ENCODE measurements around the gene HTR1B. TPM values are rescaled to one million over a fixed set of nuclear protein-coding genes. Genes with fewer than 3 reads are reported as not detected.
A peak's percentile ranks its signal among the peaks of the same experiment; 100 is the strongest.

Gene HTR1B
- total and polyA plus RNA-seq, 4 donors, result 0.50 to 17.5 (median 6.9) TPM

DNA sequence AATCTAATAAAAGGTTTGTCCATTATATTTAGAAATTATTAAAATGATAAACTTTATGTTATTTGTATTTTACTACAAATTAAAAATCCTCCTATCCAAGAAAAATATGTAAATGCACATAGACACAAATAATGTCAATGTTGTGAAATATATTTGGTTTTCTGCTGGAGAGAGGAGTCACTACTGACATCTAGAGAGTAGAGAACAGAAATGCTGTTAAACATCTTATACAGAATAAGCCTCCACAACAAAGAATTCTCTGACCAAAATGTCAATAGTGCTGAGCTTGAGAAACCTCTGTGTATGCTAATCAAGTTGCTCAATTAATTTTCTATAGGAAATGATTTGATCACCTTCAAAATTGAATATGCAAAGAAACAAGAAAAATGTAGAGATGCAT lies 12.4 kb downstream of the HTR1B start:
- ATAC-seq (ENCODE audit: low FRiP score), result no peak
- no peaks in the 10 kb centered on the region for H3K36me3 ChIP-seq (ENCODE audit: control insufficient read depth in 1 of 2, insufficient read depth in 2 of 2, low read length in 1 of 2)
- H3K27me3 ChIP-seq (ENCODE audit: control insufficient read depth in 1 of 2, insufficient read depth in 2 of 2, low read length in 1 of 2), result no peaks in the 10 kb centered on the region
- peaks cover 0 to 5% of the 10 kb centered on the region in 2 donors for H3K4me1 ChIP-seq (ENCODE audit: control insufficient read depth in 1 of 2, insufficient read depth in 2 of 2, low read length in 2 of 2)
- no peak for DNase-seq
- no peaks in the 10 kb centered on the region for H3K9me3 ChIP-seq (ENCODE audit: control insufficient read depth, low read length)
- no peak overlapping the region for H3K4me3 ChIP-seq (ENCODE audit: low read length in 2 of 2)
- H3K27ac ChIP-seq (ENCODE audit: low read depth in 1 of 2, low read length in 2 of 2), result no peak overlapping the region
- intact Hi-C loops (cut with DNase I), result loop anchor here (10.0 kb wide), 3 partner anchors 46 to 156 kb away; no protein-coding TSS in a partner anchor

DNA sequence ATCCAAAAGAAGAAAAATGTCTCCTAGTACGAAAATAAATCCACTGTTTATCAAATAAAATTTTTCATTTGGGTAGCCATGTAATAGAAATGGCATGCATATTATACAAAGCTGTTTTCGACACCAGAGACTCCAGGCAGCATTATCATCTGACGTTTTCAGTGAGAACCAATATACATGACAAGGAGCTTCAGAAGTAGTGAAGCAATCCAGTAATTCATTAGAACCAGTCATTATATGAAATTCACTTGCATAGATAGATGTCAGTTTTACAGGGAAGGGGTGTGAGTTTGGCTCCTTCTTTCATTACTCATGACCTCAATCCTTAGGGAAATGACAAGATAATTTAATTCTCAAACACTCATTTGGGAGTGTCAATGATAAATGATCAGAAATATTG lies 14.7 kb downstream of the HTR1B start:
- peaks cover 0 to 5% of the 10 kb centered on the region in 2 donors for H3K4me1 ChIP-seq (ENCODE audit: control insufficient read depth in 1 of 2, insufficient read depth in 2 of 2, low read length in 2 of 2)
- WGBS, 2 donors, result 52 to 58% methylated on average over 3 of the region's 3 CpGs
- peaks cover 1% of the 10 kb centered on the region for H3K9me3 ChIP-seq (ENCODE audit: control insufficient read depth, low read length)
- no peak overlapping the region for H3K27ac ChIP-seq (ENCODE audit: low read depth in 1 of 2, low read length in 2 of 2)
- DNase-seq (no peak), ATAC-seq (ENCODE audit: low FRiP score) (no peak)
- H3K36me3 ChIP-seq (ENCODE audit: control insufficient read depth in 1 of 2, insufficient read depth in 2 of 2, low read length in 1 of 2), result no peaks in the 10 kb centered on the region
- H3K4me3 ChIP-seq (ENCODE audit: low read length in 2 of 2), result no peak overlapping the region
- H3K27me3 ChIP-seq (ENCODE audit: control insufficient read depth in 1 of 2, insufficient read depth in 2 of 2, low read length in 1 of 2), result no peaks in the 10 kb centered on the region
- intact Hi-C loops (cut with DNase I), result no loop called here

DNA sequence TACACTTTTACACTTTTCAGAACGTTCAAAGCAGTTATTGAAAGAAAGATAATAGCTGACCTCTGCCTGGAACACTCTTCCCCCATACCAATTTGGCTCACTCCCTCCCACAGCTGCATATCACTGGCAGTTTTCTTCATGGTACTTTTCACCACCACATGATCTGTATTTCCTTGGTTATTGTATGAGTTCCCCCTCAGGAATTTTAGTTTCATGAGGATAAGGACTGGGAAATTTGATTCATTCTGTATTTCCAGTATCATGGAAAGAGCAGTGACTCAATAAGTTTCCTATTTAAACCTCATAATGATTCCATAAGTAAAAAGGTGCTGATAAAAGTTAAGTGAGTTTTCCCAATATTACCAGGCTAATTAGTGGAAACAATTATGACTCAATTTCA lies 16.0 kb downstream of the HTR1B start:
- ATAC-seq (ENCODE audit: low FRiP score) (no peak), DNase-seq (no peak)
- H3K36me3 ChIP-seq (ENCODE audit: control insufficient read depth in 1 of 2, insufficient read depth in 2 of 2, low read length in 1 of 2), result no peaks in the 10 kb centered on the region
- 28 to 31% methylated on average over 1 of the region's 1 CpG for WGBS, 2 donors
- H3K27ac ChIP-seq (ENCODE audit: low read depth in 1 of 2, low read length in 2 of 2), result no peak overlapping the region
- no peaks in the 10 kb centered on the region for H3K27me3 ChIP-seq (ENCODE audit: control insufficient read depth in 1 of 2, insufficient read depth in 2 of 2, low read length in 1 of 2)
- H3K4me1 ChIP-seq (ENCODE audit: control insufficient read depth in 1 of 2, insufficient read depth in 2 of 2, low read length in 2 of 2), result peaks cover 0 to 5% of the 10 kb centered on the region in 2 donors
- H3K9me3 ChIP-seq (ENCODE audit: control insufficient read depth, low read length), result peaks cover 3% of the 10 kb centered on the region
- H3K4me3 ChIP-seq (ENCODE audit: low read length in 2 of 2), result no peak overlapping the region
- intact Hi-C loops (cut with DNase I), result no loop called here

DNA sequence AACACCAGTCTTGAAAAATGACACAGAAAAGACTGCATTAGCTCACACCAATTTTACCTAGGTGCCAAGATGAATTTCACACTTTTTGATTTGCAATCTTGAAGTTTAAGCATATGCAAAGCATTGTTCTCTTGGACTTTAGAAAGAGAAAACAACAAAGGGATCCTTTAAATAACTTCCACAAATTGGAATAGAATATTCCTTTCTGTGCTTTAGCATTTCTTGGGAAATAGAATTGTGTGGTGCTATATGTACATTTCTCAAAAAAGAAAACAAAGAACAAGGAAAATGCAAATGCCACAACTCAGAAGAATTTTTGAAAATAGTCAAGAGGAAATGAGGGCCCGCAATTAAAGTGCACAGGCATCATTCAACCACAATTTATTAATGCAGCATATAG lies 17.0 kb downstream of the HTR1B start:
- ATAC-seq (ENCODE audit: low FRiP score) (no peak), DNase-seq (no peak)
- H3K27me3 ChIP-seq (ENCODE audit: control insufficient read depth in 1 of 2, insufficient read depth in 2 of 2, low read length in 1 of 2), result no peaks in the 10 kb centered on the region
- no peak overlapping the region for H3K27ac ChIP-seq (ENCODE audit: low read depth in 1 of 2, low read length in 2 of 2)
- 93 to 100% methylated on average over 1 of the region's 1 CpG for WGBS, 2 donors
- no peaks in the 10 kb centered on the region for H3K4me1 ChIP-seq (ENCODE audit: control insufficient read depth in 1 of 2, insufficient read depth in 2 of 2, low read length in 2 of 2)
- peaks cover 3% of the 10 kb centered on the region for H3K9me3 ChIP-seq (ENCODE audit: control insufficient read depth, low read length)
- H3K4me3 ChIP-seq (ENCODE audit: low read length in 2 of 2), result no peak overlapping the region
- intact Hi-C loops (cut with DNase I), result no loop called here
- no peaks in the 10 kb centered on the region for H3K36me3 ChIP-seq (ENCODE audit: control insufficient read depth in 1 of 2, insufficient read depth in 2 of 2, low read length in 1 of 2)

DNA sequence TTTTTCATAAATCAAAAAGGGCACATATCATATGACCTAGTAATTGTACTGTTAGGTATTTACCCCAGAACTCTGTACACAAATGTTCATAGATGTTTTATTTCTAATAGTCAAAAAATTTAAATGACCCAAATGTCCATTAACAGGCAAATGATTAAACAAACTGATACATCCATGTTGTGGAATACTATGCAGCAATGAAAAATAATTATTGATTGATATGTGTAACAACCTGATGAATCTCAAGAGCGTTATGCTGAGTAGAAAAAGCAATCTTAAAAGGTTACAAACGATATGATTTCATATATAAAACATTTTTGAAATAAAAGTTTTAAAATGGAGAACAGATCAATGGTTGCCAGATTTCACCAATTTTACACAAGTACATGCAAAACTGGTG lies 18.1 kb downstream of the HTR1B start:
- Histone ChIP-seq H3K36me3 (ENCODE audit: control insufficient read depth in 1 of 2, insufficient read depth in 2 of 2, low read length in 1 of 2) (no peaks in the 10 kb centered on the region), H3K4me1 (ENCODE audit: control insufficient read depth in 1 of 2, insufficient read depth in 2 of 2, low read length in 2 of 2) (no peaks in the 10 kb centered on the region), H3K9me3 (ENCODE audit: control insufficient read depth, low read length) (peaks cover 3% of the 10 kb centered on the region), H3K27ac (ENCODE audit: low read depth in 1 of 2, low read length in 2 of 2) (no peak overlapping the region), H3K27me3 (ENCODE audit: control insufficient read depth in 1 of 2, insufficient read depth in 2 of 2, low read length in 1 of 2) (no peaks in the 10 kb centered on the region), H3K4me3 (ENCODE audit: low read length in 2 of 2) (no peak overlapping the region)
- ATAC-seq (ENCODE audit: low FRiP score) (no peak), DNase-seq (no peak)
- intact Hi-C loops (cut with DNase I), result no loop called here
- 67% methylated on average over 2 of the region's 2 CpGs for WGBS, 2 donors

DNA sequence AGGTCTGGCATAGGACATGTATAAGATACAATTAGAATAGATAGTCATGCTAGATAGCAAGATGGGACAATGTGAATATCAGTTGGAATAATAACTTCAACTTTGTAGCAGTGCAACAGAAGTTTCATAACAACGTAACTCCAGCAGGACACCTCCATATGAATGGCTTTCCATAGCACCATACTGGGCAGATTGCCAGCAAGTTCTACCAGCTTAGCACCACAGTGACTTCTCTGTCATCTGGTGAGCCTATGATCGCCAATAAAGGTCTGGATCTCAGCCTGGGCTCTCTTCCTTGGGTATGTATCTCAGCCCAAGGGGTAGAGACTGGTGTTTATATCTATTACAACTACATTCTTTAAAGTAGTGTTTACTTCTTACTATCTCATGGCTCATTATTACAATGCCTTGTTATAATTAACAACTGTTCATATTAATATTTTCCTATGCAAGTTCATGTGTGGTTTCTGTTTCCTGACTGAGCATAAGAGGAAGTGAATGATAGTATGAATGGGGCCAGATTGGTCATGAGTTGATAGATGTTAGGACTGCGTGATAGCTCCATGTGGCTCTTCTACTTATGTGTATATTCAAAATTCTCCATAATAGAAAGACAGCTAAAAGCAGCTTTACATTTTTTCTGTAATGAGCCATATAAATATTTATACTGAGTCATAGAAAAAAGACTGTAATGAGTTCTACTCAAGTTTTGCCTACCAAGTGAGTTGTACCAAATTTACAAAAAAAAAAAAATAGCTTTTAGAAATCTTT lies 22.9 kb downstream of the HTR1B start:
- DNase-seq (no peak), ATAC-seq (ENCODE audit: low FRiP score) (no peak)
- H3K4me3 ChIP-seq (ENCODE audit: low read length in 2 of 2), result no peak overlapping the region
- H3K4me1 ChIP-seq (ENCODE audit: control insufficient read depth in 1 of 2, insufficient read depth in 2 of 2, low read length in 2 of 2), result no peaks in the 10 kb centered on the region
- intact Hi-C loops (cut with DNase I), result no loop called here
- peaks cover 3% of the 10 kb centered on the region for H3K9me3 ChIP-seq (ENCODE audit: control insufficient read depth, low read length)
- no peak overlapping the region for H3K27ac ChIP-seq (ENCODE audit: low read depth in 1 of 2, low read length in 2 of 2)
- H3K27me3 ChIP-seq (ENCODE audit: control insufficient read depth in 1 of 2, insufficient read depth in 2 of 2, low read length in 1 of 2), result no peaks in the 10 kb centered on the region
- H3K36me3 ChIP-seq (ENCODE audit: control insufficient read depth in 1 of 2, insufficient read depth in 2 of 2, low read length in 1 of 2), result no peaks in the 10 kb centered on the region
- 95% methylated on average over 3 of the region's 3 CpGs for WGBS, 2 donors

DNA sequence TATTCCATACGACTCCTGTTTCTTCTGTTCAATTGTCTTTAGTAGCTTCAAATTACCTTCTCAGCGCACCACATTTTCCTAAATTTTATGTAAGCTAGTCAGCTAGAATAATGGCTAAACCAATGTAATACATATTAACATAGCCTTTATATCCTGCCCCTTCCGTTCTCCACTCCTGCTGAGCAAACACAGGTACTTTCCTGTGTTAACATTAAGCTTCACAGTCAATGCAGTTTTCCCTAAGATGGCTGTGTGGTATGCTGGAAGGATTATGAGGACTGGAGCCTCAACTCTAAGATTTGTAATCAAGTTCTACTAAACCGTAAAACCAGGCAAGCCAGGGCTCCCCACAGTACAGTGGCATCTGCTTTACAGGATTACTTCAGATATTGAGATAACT lies 29.4 kb downstream of the HTR1B start:
- H3K4me3 ChIP-seq (ENCODE audit: low read length in 2 of 2), result no peak overlapping the region
- H3K27me3 ChIP-seq (ENCODE audit: control insufficient read depth in 1 of 2, insufficient read depth in 2 of 2, low read length in 1 of 2), result no peaks in the 10 kb centered on the region
- no peaks in the 10 kb centered on the region for H3K36me3 ChIP-seq (ENCODE audit: control insufficient read depth in 1 of 2, insufficient read depth in 2 of 2, low read length in 1 of 2)
- intact Hi-C loops (cut with DNase I), result no loop called here
- H3K9me3 ChIP-seq (ENCODE audit: control insufficient read depth, low read length), result no peaks in the 10 kb centered on the region
- DNase-seq (no peak), ATAC-seq (ENCODE audit: low FRiP score) (no peak)
- no peak overlapping the region for H3K27ac ChIP-seq (ENCODE audit: low read depth in 1 of 2, low read length in 2 of 2)
- WGBS, 2 donors, result 95 to 97% methylated on average over 4 of the region's 4 CpGs
- H3K4me1 ChIP-seq (ENCODE audit: control insufficient read depth in 1 of 2, insufficient read depth in 2 of 2, low read length in 2 of 2), result peaks cover 0 to 1% of the 10 kb centered on the region in 2 donors

DNA sequence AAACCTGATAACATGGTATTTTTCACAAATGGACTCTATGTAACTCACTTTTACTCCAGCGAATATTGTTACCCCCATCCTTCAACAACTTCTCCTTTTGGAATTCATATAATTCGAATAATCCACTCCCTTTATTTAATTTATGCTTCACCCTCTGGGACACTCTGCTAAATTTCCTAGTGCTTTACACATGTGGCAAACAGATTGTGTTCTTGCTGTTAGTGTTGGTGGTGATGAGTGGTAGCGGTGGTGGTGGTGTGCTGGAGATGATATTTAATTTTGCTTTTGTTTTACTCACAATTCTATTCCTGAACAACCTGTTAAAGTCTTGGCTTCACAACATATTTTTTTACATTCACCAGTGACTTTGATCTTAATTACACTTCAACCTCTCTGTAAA lies 32.8 kb downstream of the HTR1B start:
- H3K27ac ChIP-seq (ENCODE audit: low read depth in 1 of 2, low read length in 2 of 2), result no peak overlapping the region
- H3K27me3 ChIP-seq (ENCODE audit: control insufficient read depth in 1 of 2, insufficient read depth in 2 of 2, low read length in 1 of 2), result no peaks in the 10 kb centered on the region
- no peaks in the 10 kb centered on the region for H3K9me3 ChIP-seq (ENCODE audit: control insufficient read depth, low read length)
- ATAC-seq (ENCODE audit: low FRiP score) (no peak), DNase-seq (no peak)
- intact Hi-C loops (cut with DNase I), result no loop called here
- 86 to 94% methylated on average over 3 of the region's 3 CpGs for WGBS, 2 donors
- no peak overlapping the region for H3K4me3 ChIP-seq (ENCODE audit: low read length in 2 of 2)
- no peaks in the 10 kb centered on the region for H3K36me3 ChIP-seq (ENCODE audit: control insufficient read depth in 1 of 2, insufficient read depth in 2 of 2, low read length in 1 of 2)
- H3K4me1 ChIP-seq (ENCODE audit: control insufficient read depth in 1 of 2, insufficient read depth in 2 of 2, low read length in 2 of 2), result peaks cover 0 to 1% of the 10 kb centered on the region in 2 donors

DNA sequence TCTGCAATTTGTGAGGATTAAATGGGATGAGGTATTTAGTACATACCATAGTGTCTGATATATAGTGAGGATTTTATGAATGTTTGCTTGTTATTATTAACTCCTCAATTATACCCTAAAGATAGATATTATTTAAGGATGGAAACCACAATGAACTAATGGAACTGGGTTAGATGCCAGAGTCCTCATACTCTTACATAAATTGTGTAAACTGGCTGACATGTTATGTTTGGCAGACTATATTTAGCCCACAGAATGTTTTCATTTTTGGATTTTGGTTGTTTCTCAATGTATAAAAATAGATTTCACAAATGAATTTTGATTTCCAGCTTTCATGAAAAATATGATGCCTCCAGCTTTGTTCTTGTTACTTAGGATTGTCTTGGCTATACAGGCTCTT lies 37.6 kb downstream of the HTR1B start:
- peaks cover 0 to 2% of the 10 kb centered on the region in 2 donors for H3K4me1 ChIP-seq (ENCODE audit: control insufficient read depth in 1 of 2, insufficient read depth in 2 of 2, low read length in 2 of 2)
- ATAC-seq (ENCODE audit: low FRiP score), result peak; percentile 54
- no peaks in the 10 kb centered on the region for H3K27me3 ChIP-seq (ENCODE audit: control insufficient read depth in 1 of 2, insufficient read depth in 2 of 2, low read length in 1 of 2)
- no peak for DNase-seq
- no peak overlapping the region for H3K27ac ChIP-seq (ENCODE audit: low read depth in 1 of 2, low read length in 2 of 2)
- intact Hi-C loops (cut with DNase I), result no loop called here
- no peaks in the 10 kb centered on the region for H3K9me3 ChIP-seq (ENCODE audit: control insufficient read depth, low read length)
- H3K4me3 ChIP-seq (ENCODE audit: low read length in 2 of 2), result no peak overlapping the region
- H3K36me3 ChIP-seq (ENCODE audit: control insufficient read depth in 1 of 2, insufficient read depth in 2 of 2, low read length in 1 of 2), result no peaks in the 10 kb centered on the region

Measured in aorta (tissue), 5 donors.